K562 (cell line): ENCODE results near the gene WNT7B.

Experiments used
- ARID2 ChIP-seq: fragments of 450-650 bp; IDR thresholded peaks from 2 replicates; pipeline ENCODE4 v1.6.1; 2017; ENCODE audit warnings: antibody characterized with exemption, mild to moderate bottlenecking
- ATF7 ChIP-seq: fragments of 450-650 bp; IDR thresholded peaks from 2 replicates; pipeline ENCODE4 v1.7.1; 2014; ENCODE audit warnings: mild to moderate bottlenecking, moderate library complexity
- CREB5 ChIP-seq: fragments of 250-450 bp; sonication (Bioruptor Pico); IDR thresholded peaks from 2 replicates; pipeline ENCODE4 v1.5.0; 2020; ENCODE audit warnings: mild to moderate bottlenecking
- CTCF ChIP-seq, 3 experiments: IDR thresholded peaks in 2 of 3; conservative IDR thresholded peaks in 1 of 3; 2 replicates each; pipeline ENCODE4 v1.5.1; 2011 to 2012; ENCODE audit warnings: low read length in 3 of 3, mild to moderate bottlenecking in 3 of 3, control low read depth in 2 of 3, improper control_type of control experiment in 1 of 3, inconsistent platforms in 1 of 3, low read depth in 1 of 3, mixed read lengths in 1 of 3, moderate library complexity in 1 of 3; ENCODE audit not compliant: insufficient read depth in 2 of 3
- EP300 ChIP-seq: IDR thresholded peaks from 2 replicates; pipeline ENCODE4 v1.6.1; 2012; ENCODE audit warnings: low read length, improper control_type of control experiment
- MYBL2 ChIP-seq, 2 experiments: fragments of 450-650 bp in 1 of 2; sonication (generic) in 1 of 2; formaldehyde crosslinking in 1 of 2; IDR thresholded peaks; 2 replicates each; pipeline versions ENCODE4 v1.6.1 to v1.8.1; 2017 to 2022; ENCODE audit warnings: borderline replicate concordance in 1 of 2, inconsistent platforms in 1 of 2, low read depth in 1 of 2, mild to moderate bottlenecking in 1 of 2, missing genetic modification reagents in 1 of 2, moderate library complexity in 1 of 2
- MYC ChIP-seq, 2 experiments: fragments of 250-450 bp in 1 of 2; sonication (Bioruptor Pico) in 1 of 2; IDR thresholded peaks; 2 replicates each; pipeline versions ENCODE4 v1.5.1 to v1.6.1; 2012 to 2021; ENCODE audit warnings: low read depth in 2 of 2, borderline replicate concordance in 1 of 2, improper control_type of control experiment in 1 of 2, low read length in 1 of 2, mild to moderate bottlenecking in 1 of 2, moderate library complexity in 1 of 2
- POLR2A ChIP-seq: fragments of 450-650 bp; conservative IDR thresholded peaks from 2 replicates; pipeline ENCODE4 v1.6.1; 2016
- RCOR1 ChIP-seq, 2 experiments: IDR thresholded peaks; 2 replicates each; pipeline ENCODE4 v1.6.1; 2012; ENCODE audit warnings: low read depth in 2 of 2, low read length in 2 of 2, borderline replicate concordance in 1 of 2, improper control_type of control experiment in 1 of 2
- RNF2 ChIP-seq: sonication (generic); IDR thresholded peaks from 2 replicates; pipeline ENCODE4 v1.6.1; 2016
- SMC3 ChIP-seq: conservative IDR thresholded peaks from 2 replicates; pipeline ENCODE4 v1.6.1; 2011; ENCODE audit warnings: low read depth, low read length, improper control_type of control experiment; ENCODE audit not compliant: insufficient read depth
- TARDBP ChIP-seq: fragments of 450-650 bp; IDR thresholded peaks from 2 replicates; pipeline ENCODE4 v1.6.1; 2016
- ZC3H11A ChIP-seq: IDR thresholded peaks from 2 replicates; pipeline ENCODE4 v1.6.1; 2012; ENCODE audit warnings: low read depth, low read length, improper control_type of control experiment
- ZZZ3 ChIP-seq: fragments of 450-650 bp; IDR thresholded peaks from 2 replicates; pipeline ENCODE4 v1.6.1; 2016; ENCODE audit warnings: antibody characterized with exemption, mild to moderate bottlenecking, moderate library complexity

- TF ChIP-seq MYBL2 (IDR thresholded peaks at IDR 0.05; ENCODE audit: low read depth) (no peak), MYBL2 (CRISPR knock-in tag; IDR thresholded peaks at IDR 0.05; ENCODE audit: borderline replicate concordance) (no peak), POLR2A (no peak), MYC (IDR thresholded peaks at IDR 0.05; ENCODE audit: low read depth, low read length) (no peak), MYC (CRISPR knock-in tag; IDR thresholded peaks at IDR 0.05; ENCODE audit: borderline replicate concordance, low read depth) (no peak), ARID2 (no peak), CREB5 (CRISPR knock-in tag) (no peak), ZC3H11A (no peak), RNF2 (no peak), ATF7 (no peak), SMC3 (no peak), EP300 (no peak), TARDBP (no peak), ZZZ3 (no peak), CTCF (IDR thresholded peaks at IDR 0.05 in 2 of 3, conservative IDR thresholded peaks at IDR 0.05 in 1 of 3; ENCODE audit: insufficient read depth in 2 of 3, low read depth in 1 of 3, low read length in 3 of 3) (no peak), RCOR1 (IDR thresholded peaks at IDR 0.05; ENCODE audit: borderline replicate concordance in 1 of 2, low read depth in 2 of 2, low read length in 2 of 2) (no peak)
Measured at GRCh38 chr22:45991098-45991497, 14.1 kb upstream of the WNT7B start.
